Kasumi-1 (cell line): Measurements from ENCODE around the gene FLYWCH2.

Source experiments
- DNase-seq, 2 experiments: peaks; one replicate each; lab custom pipeline; 2025; lab: John Stamatoyannopoulos, UW

FLYWCH2 gene

DNA sequence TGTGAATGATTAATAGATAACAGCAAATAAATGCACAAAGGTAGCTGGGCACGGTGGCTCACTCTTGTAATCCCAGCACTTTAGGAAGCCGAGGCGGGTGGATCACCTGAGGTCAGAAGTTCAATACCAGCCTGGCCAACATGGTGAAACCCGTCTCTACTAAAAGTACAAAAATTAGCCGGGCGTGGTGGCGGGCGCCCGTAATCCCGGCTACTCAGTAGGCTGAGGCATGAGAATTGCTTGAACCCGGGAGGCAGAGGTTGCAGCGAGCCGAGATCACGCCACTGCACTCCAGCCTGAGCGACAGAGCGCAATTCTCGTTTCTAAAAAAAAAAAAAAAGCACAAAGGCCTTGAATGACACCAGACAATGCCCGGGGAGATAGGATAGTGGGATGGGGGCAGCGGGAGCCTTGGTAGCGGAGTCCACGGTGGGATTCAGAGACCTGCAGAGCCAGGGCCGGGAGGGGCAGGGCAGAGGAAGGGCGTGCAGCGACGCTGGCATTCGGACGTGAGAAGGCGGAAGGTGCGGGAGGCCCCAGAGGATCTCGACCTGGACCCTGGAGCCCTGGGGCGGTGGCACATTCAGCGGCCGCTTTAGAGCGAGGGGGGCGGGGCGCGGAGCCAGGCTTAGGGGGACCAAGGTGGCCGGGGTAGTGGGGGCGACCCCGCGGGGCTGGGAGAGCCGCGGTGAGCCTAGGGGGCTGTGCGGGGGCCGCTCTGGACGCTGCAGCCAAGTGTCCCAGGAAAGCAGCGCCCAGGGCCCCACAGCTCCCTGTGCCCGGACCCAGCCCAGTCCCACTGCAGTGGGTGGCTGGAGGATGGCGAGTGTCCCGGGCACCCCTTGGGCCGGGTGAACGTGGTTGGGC is 999 bp upstream of the FLYWCH2 start:
- no peak for DNase-seq

DNA sequence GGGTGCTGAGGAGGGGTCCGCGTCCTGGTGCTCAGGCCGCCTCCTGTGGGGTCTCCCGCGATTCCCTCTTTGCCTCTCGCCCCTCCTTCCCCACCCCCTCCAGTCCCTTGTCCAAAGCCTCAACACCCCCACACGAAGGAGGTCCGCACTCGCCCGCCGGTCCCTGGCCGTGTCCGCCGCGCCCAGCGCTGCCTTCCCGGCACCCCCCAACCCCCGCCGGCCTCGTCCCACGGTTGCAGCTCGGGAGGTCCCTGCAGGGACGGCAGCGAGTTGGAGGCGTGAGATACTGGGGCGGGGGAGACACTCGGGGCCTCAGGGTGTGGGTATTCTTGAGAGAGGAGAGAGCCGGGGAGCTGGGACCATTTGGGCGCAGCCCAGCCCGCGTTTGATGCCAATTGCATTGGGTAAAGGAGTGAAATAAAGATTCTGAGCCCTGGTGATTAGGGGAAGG is 468 bp downstream of the FLYWCH2 start:
- no peak for DNase-seq

GRCh38 chr16:2884041-2884451 is 1.0 kb downstream of the FLYWCH2 start:
- DNase-seq: no peak

- no peak for DNase-seq
Measured at GRCh38 chr16:2894231-2894630, 11.2 kb downstream of the FLYWCH2 start.

- no peak for DNase-seq
Measured at GRCh38 chr16:2895813-2896212, 12.8 kb downstream of the FLYWCH2 start.

- no peak for DNase-seq
Measured at GRCh38 chr16:2896480-2897010, 13.5 kb downstream of the FLYWCH2 start.

GRCh38 chr16:2897110-2897509 is 14.1 kb downstream of the FLYWCH2 start:
- DNase-seq: no peak

DNA sequence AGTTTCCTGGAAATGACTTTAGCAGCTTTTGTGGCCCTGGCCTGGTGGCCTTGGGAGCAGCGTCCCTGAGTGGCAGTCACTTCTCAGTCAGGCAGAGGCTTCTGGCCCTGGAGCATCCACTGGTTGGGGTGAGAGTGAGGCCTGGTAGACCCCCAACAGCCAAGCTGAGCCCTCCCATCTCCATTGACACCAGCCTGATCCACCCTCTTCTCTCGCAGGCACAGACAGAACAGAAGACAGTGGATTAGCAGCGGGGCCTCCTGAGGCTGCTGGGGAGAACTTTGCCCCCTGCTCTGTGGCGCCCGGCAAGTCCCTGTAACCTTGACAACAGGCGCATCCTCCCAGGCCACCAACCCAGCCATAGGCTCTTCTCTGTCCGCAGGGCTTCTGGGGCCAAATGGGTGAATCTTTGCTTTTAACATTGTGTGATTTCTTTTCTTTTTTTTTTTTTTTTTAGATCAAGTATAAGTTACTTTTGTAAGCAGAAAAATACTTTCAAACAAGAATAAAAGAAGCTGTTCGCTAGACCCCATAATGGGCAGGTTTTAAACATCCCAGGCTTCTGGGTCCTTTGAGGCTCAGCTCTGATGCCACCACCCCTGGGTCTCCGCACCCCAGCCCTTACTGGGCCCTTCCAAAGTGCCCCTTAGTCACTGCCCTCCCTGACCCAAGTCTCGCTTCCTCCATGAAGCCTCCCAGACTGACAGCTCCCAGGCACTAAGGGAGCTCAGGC is 16.0 kb downstream of the FLYWCH2 start:
- DNase-seq: no peak

DNA sequence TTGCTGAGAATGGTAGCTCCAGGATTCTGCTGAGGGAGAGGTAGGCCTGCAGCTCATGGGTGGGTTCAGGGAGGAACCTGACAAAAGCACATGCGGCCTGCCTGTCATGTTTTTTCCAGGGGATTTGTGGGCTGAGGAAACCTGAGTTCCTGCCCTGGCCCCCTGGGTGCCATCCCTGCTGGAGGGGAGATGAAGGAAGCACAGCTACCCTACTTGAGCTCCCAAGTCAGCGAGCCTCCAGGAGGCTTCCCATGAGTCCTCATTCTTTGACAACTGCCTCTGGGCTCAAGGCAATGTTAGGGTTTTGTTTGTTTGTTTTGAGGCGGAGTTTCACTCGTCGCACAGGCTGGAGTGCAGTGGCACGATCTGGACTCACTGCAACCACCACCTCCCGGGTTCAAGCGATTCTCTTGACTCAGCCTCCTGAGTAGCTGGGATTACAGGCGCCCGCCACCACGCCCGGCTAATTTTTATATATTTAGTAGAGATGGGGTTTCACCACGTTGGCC is 16.6 kb downstream of the FLYWCH2 start:
- no peak for DNase-seq

DNA sequence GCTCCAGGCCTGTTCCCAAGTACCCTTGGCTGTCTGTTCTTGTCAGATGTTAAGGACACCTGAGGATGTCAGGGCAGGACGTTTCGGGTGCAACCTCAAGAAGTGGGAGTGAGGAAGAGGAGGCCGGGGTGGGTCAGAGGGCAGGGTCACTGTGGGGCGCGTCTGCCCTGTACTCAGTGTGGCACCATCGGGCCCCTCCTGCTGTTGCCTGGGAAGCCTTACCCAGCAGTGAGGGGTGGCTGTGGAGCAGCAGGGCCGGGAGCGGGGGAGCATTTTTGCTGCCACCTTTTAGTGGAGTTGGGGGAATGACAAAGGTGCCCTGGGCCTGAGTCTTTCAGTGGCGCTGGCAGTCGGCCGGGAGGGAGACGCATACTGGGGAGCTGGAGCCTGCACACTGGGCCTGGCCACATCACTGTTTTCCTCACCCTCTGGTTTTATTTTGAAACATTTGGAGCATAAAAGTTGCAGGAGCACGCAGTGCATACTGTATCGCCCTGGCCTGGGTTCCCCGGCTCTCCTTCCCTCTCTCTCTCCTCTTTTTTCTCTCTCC is 17.6 kb downstream of the FLYWCH2 start:
- DNase-seq: no peak

DNA sequence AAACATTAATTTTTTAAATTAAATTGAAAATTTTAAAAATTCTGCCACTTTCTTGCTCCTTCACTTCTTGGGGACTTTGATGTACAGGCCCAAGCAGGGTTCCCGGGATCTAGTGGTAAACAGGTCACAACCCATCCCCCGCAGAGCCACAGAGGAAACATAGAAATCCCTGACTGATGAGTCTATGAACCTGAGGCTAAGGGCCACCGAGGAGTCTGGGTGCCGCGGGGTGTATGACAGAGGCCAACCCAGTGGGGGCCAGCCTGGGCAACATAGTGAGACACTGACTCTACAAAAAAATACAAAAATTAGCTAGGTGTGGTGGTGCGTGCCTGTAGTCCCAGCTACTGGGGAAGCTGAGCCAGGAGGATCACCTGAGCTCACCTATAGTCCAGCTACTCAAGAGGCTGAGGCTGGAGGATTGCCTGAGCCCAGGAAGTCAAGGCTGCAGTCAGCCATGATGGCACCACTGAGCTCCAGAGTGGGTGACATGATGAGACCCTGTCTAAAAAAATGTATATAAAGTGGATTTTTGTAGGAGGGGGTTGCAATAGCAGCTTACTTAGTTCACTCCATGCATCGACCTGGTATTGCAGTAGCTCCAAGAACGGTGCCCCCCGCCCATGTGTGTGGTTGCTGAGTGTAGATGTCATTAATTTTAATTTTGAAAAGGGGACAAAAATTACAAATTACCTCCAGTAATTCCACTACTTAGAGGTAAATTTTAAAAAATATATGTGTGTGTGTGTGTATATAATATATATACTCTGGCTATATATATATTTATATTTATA is 19.5 kb downstream of the FLYWCH2 start:
- DNase-seq: no peak

- peak; percentile 57 for DNase-seq
Measured at GRCh38 chr16:2904100-2904921, 21.3 kb downstream of the FLYWCH2 start.

DNA sequence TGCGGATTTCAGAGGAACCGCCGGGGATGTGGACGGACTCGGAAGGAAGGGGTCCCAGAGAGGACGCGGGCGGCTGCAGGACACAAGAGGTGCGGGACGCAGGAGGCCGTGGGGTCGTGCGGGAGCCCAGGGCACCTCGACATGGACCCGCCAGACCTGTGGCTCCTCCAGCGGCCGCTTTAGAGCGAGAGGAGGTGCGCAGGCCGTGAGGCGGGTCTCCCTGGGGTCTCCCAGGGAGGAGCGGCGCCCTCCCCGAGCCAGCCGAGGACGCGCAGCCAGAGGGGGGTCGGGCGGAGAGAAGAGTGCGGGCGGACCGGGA is 21.9 kb downstream of the FLYWCH2 start:
- DNase-seq: no peak

DNA sequence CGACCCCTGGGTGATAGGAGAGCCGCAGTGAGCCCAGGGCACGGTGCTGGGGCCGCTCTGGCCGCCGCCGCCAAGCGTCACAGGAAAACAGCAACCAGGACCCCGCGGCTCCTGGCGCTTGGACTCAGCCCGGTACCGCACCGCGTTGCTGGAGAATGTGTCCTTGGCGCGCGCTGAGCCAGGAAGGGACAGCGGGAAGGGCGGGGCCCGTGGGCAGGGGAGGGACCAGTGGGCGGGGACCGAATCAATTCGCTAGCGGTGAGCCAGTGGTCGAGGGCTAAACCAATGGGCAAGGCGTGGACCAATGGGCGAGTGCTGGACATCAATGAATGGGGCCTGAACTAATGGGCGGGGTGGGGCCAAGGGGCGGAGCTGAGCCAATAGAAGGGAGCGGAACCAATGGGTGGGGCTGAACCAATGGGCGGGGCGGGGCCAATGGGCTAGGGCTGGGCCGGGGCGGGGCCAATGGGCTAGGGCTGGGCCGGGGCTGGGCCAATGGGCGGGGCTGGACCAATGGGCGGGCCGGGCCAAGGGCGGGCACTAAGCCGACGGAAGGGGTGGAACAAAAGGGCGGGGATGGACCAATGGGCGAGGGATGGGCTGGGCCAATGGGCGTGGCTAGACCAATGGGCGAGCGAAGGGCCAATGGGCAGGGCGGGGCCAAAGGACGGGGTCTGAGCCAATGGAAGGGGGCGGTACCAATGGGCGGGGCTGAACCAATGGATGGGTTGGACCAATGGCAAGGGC is 22.4 kb downstream of the FLYWCH2 start:
- peak; percentile 87 to 89 for DNase-seq

DNA sequence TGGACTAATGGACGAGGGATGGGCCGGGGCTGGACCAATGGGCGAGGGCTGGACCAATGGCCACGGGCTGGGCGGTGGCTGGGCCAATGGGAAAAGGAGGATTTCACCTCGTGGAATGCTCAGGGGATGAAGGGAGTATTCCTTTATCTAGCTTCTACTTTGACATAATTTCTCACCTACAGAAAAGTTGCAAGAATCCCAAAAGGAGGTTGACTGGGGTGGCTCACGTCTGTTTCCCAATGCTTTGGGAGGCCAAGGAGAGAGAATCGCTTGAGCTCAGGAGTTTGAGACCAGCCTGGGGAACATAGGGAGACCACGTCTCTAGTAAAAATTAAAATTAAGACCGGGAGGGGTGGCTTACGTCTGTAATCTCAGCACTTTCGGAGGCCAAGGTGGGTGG is 23.0 kb downstream of the FLYWCH2 start:
- no peak for DNase-seq

- peak in 1 of 2 experiments; percentile 1 for DNase-seq
Measured at GRCh38 chr16:2907084-2907753, 24.2 kb downstream of the FLYWCH2 start.

GRCh38 chr16:2910441-2910969 is 27.5 kb downstream of the FLYWCH2 start:
- DNase-seq: no peak

DNA sequence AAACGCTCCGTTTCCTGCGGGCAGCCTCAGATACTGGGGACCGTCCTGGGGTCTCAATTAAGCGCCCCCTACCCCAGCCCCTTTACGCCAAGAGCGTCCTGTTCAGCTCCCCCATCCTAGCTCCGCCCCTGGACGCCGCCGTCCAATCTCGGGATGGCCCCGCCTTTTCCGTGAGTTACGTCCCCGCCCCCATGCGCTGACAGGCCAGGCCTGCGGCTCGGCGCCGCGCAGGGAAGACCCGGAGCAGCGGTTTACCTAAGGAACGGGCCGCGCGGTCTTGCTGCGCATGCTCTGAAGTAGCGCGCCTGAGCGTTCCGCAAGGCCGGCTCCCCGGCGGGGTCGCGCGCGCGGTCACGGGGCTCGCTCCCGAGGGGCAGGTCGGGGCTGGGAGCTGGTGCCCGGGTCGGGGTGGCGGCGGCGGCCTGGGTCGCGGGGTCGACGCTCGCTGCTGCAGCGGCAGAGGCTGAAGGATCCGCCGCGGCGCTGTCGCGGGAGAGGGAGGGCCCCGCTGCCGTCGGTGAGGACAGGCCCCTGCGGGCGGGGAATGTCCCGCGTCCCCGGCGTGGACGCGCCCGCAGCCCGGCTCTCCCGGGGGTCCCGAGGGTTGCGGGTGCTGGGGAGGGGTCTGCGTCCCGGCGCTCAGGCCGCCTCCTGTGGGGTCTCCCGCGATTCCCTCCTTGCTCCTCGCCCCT is 28.8 kb downstream of the FLYWCH2 start, which contains the start of gene FLYWCH1:
Gene FLYWCH1, plus strand, starts transcription at position 294 of the 692 bp plus-strand sequence. CDS start 17,755 bp downstream, outside the sequence.
- peak; percentile 77 to 84 for DNase-seq
